Measurements from ENCODE around the gene ATOSB.
"Not testable (repeated sequence)": the region's sequence is repeated elsewhere in the genome, so short reads cannot be mapped to it uniquely, and the experiment has no call there.

Gene ATOSB

DNA sequence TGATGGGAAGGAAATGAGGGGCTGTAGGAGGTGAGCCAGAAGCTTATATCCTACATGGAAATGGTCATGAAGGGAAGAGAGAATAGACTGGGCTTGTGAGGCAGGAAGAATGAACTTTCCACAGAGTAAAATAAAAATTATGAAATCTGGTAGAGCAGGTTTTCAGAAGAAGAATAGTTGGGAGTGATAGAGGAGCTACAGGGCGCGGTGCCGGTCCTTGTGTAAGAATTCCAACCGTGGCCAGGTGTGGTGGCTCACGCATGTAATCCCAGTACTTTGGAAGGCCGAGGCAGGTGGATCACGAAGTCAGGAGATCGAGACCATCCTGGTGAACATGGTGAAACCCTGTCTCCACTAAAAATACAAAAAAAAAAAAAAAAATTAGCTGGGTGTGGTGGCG lies 37.3 kb upstream of the ATOSB start (continued):
- TF ChIP-seq, protein P1, sequence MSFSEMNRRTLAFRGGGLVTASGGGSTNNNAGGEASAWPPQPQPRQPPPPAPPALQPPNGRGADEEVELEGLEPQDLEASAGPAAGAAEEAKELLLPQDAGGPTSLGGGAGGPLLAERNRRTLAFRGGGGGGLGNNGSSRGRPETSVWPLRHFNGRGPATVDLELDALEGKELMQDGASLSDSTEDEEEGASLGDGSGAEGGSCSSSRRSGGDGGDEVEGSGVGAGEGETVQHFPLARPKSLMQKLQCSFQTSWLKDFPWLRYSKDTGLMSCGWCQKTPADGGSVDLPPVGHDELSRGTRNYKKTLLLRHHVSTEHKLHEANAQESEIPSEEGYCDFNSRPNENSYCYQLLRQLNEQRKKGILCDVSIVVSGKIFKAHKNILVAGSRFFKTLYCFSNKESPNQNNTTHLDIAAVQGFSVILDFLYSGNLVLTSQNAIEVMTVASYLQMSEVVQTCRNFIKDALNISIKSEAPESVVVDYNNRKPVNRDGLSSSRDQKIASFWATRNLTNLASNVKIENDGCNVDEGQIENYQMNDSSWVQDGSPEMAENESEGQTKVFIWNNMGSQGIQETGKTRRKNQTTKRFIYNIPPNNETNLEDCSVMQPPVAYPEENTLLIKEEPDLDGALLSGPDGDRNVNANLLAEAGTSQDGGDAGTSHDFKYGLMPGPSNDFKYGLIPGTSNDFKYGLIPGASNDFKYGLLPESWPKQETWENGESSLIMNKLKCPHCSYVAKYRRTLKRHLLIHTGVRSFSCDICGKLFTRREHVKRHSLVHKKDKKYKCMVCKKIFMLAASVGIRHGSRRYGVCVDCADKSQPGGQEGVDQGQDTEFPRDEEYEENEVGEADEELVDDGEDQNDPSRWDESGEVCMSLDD (tag by site-specific recombination; IDR thresholded peaks at IDR 0.05): no peak
- TF ChIP-seq ZNF76 (tag by site-specific recombination; IDR thresholded peaks at IDR 0.05; ENCODE audit: borderline replicate concordance, low read depth) (no peak), SCRT2 (tag by site-specific recombination; IDR thresholded peaks at IDR 0.05) (no peak), OVOL3 (tag by site-specific recombination; IDR thresholded peaks at IDR 0.05) (no peak)
- TF ChIP-seq, protein P2, sequence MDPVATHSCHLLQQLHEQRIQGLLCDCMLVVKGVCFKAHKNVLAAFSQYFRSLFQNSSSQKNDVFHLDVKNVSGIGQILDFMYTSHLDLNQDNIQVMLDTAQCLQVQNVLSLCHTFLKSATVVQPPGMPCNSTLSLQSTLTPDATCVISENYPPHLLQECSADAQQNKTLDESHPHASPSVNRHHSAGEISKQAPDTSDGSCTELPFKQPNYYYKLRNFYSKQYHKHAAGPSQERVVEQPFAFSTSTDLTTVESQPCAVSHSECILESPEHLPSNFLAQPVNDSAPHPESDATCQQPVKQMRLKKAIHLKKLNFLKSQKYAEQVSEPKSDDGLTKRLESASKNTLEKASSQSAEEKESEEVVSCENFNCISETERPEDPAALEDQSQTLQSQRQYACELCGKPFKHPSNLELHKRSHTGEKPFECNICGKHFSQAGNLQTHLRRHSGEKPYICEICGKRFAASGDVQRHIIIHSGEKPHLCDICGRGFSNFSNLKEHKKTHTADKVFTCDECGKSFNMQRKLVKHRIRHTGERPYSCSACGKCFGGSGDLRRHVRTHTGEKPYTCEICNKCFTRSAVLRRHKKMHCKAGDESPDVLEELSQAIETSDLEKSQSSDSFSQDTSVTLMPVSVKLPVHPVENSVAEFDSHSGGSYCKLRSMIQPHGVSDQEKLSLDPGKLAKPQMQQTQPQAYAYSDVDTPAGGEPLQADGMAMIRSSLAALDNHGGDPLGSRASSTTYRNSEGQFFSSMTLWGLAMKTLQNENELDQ (tag by site-specific recombination; IDR thresholded peaks at IDR 0.05; ENCODE audit: low read depth): no peak
- TF ChIP-seq, protein P3, sequence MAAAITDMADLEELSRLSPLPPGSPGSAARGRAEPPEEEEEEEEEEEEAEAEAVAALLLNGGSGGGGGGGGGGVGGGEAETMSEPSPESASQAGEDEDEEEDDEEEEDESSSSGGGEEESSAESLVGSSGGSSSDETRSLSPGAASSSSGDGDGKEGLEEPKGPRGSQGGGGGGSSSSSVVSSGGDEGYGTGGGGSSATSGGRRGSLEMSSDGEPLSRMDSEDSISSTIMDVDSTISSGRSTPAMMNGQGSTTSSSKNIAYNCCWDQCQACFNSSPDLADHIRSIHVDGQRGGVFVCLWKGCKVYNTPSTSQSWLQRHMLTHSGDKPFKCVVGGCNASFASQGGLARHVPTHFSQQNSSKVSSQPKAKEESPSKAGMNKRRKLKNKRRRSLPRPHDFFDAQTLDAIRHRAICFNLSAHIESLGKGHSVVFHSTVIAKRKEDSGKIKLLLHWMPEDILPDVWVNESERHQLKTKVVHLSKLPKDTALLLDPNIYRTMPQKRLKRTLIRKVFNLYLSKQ (tag by site-specific recombination; IDR thresholded peaks at IDR 0.05; ENCODE audit: borderline replicate concordance): no peak
- TF ChIP-seq, protein P4, sequence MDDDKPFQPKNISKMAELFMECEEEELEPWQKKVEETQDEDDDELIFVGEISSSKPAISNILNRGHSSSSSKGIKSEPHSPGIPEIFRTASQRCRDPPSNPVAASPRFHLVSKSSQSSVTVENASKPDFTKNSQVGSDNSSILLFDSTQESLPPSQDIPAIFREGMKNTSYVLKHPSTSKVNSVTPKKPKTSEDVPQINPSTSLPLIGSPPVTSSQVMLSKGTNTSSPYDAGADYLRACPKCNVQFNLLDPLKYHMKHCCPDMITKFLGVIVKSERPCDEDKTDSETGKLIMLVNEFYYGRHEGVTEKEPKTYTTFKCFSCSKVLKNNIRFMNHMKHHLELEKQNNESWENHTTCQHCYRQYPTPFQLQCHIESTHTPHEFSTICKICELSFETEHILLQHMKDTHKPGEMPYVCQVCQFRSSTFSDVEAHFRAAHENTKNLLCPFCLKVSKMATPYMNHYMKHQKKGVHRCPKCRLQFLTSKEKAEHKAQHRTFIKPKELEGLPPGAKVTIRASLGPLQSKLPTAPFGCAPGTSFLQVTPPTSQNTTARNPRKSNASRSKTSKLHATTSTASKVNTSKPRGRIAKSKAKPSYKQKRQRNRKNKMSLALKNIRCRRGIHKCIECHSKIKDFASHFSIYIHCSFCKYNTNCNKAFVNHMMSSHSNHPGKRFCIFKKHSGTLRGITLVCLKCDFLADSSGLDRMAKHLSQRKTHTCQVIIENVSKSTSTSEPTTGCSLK (tag by site-specific recombination; IDR thresholded peaks at IDR 0.05): no peak

DNA sequence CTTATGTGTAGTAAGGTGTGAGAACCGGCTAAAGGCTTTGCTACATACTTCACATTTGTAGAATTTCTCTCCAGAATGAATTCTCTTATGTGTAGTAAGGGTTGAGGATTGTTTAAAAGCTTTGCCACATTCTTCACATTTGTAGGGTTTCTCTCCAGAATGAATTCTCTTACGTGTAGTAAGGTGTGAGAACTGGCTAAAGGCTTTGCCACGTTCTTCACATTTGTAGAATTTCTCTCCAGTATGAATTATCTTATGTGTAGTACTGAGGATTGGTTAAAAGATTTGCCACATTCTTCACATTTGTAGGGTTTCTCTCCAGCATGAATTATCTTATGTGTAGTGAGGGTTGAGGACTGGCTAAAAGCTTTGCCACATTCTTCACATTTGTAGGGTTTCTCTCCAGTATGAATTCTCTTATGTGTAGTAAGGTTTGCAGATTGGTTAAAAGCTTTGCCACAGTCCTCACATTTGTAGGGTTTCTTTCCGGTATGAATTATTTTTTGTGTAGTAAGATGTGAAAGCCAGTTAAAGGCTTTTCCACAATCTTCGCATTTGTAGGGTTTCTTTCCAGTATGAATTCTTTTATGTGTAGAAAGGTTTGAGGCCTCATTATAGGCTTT lies 32.4 kb upstream of the ATOSB start:
- H3K4me3 ChIP-seq (ENCODE audit: low read depth, low read length); H3K9me3 ChIP-seq (ENCODE audit: control insufficient read depth, insufficient read depth, low read depth, low read length); CTCF ChIA-PET; POLR2A ChIA-PET; H3K27ac ChIP-seq (ENCODE audit: extremely low read depth, low read depth, low read length); H3K4me1 ChIP-seq (ENCODE audit: control insufficient read depth, insufficient read depth, low read length); H3K36me3 ChIP-seq (ENCODE audit: control insufficient read depth in 2 of 2, insufficient read depth in 1 of 2, low read length in 2 of 2); TF ChIP-seq ZNF274 (tag by site-specific recombination; IDR thresholded peaks at IDR 0.05; ENCODE audit: borderline replicate concordance): not testable (repeated sequence)
- TF ChIP-seq ZNF274 (IDR thresholded peaks at IDR 0.05; ENCODE audit: low read length) (0 out of 2 replicates have a peak, but pooled peaks have one; percentile 45), SETDB1 (IDR thresholded peaks at IDR 0.05; ENCODE audit: insufficient read length, low read length) (peak; percentile 83)

DNA sequence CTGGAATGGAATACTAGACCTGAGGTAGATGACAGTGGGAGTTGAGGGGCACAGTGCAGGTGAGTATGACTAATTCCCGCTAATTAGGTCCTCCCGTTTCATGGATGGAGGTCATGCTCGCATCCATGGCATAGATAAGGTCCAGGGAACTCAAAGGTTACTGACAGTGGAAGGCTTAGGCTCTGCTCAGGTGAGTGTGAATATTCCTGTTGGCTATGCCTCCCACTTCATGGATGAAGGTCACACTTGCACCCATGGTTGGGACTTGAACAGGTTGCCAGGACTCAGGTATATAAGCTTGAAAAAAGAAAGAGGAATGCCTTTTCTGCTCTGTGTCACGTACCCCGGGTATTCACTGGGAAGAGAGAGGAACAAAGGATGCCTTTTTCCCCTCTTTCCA lies 26.4 kb upstream of the ATOSB start:
- Histone ChIP-seq H3K36me3 (ENCODE audit: control insufficient read depth in 2 of 2, insufficient read depth in 1 of 2, low read length in 2 of 2) (no peaks in the 10 kb centered on the region), H3K4me1 (ENCODE audit: control insufficient read depth, insufficient read depth, low read length) (no peaks in the 10 kb centered on the region), H3K27ac (ENCODE audit: extremely low read depth, low read depth, low read length) (no peak overlapping the region), H3K4me3 (ENCODE audit: low read depth, low read length) (no peak overlapping the region), H3K9me3 (ENCODE audit: control insufficient read depth, insufficient read depth, low read depth, low read length) (no peaks in the 10 kb centered on the region)
- CTCF ChIA-PET: no interaction called here
- POLR2A ChIA-PET: no interaction called here
- TF ChIP-seq SCRT2 (tag by site-specific recombination; IDR thresholded peaks at IDR 0.05) (no peak), ZNF266 (tag by site-specific recombination; IDR thresholded peaks at IDR 0.05; ENCODE audit: low read depth) (no peak), ZNF549 (tag by site-specific recombination; IDR thresholded peaks at IDR 0.05) (no peak), TRIM28 (IDR thresholded peaks at IDR 0.05; ENCODE audit: borderline replicate concordance, low read length) (peak; percentile 96; the same call in 1 of the 2 replicates)
- TF ChIP-seq, protein P3 (tag by site-specific recombination; IDR thresholded peaks at IDR 0.05; ENCODE audit: borderline replicate concordance): no peak
- TF ChIP-seq, protein P5, sequence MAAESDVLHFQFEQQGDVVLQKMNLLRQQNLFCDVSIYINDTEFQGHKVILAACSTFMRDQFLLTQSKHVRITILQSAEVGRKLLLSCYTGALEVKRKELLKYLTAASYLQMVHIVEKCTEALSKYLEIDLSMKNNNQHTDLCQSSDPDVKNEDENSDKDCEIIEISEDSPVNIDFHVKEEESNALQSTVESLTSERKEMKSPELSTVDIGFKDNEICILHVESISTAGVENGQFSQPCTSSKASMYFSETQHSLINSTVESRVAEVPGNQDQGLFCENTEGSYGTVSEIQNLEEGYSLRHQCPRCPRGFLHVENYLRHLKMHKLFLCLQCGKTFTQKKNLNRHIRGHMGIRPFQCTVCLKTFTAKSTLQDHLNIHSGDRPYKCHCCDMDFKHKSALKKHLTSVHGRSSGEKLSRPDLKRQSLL (tag by site-specific recombination; IDR thresholded peaks at IDR 0.05): no peak
- TF ChIP-seq, protein P6, sequence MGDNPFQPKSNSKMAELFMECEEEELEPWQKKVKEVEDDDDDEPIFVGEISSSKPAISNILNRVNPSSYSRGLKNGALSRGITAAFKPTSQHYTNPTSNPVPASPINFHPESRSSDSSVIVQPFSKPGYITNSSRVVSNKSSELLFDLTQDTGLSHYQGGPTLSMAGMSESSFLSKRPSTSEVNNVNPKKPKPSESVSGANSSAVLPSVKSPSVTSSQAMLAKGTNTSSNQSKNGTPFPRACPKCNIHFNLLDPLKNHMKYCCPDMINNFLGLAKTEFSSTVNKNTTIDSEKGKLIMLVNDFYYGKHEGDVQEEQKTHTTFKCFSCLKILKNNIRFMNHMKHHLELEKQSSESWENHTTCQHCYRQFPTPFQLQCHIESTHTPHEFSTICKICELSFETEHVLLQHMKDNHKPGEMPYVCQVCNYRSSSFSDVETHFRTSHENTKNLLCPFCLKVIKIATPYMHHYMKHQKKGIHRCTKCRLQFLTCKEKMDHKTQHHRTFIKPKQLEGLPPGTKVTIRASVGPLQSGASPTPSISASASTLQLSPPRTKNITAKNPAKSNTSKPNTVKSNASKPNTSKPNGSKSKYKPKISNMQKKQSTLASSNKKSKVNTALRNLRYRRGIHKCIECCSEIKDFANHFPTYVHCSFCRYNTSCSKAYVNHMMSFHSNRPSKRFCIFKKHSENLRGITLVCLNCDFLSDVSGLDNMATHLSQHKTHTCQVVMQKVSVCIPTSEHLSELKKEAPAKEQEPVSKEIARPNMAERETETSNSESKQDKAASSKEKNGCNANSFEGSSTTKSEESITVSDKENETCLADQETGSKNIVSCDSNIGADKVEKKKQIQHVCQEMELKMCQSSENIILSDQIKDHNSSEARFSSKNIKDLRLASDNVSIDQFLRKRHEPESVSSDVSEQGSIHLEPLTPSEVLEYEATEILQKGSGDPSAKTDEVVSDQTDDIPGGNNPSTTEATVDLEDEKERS (tag by site-specific recombination; IDR thresholded peaks at IDR 0.05): 0 out of 2 replicates have a peak, but pooled peaks have one; percentile 23
